ENCODE measurements around the gene SMOC1. TPM values are rescaled to one million over a fixed set of nuclear protein-coding genes. Genes with fewer than 3 reads are reported as not detected.

SMOC1 gene
- total and polyA plus RNA-seq, 9 of the 15 experiments (the other 6 are each of a cell fraction or from before 2014, with no cell fraction given): 0.04 TPM; not detected in 8

GRCh38 chr14:70020352-70021170, 141.3 kb downstream of the SMOC1 start:
- Histone ChIP-seq H3K9me3 (replicated peaks; ENCODE audit: control insufficient read depth, insufficient read depth, low read depth, low read length) (no peaks in the 10 kb centered on the region), H3K9me1 (ENCODE audit: control insufficient read depth, insufficient read depth, low read length) (no peaks in the 10 kb centered on the region), H3K4me3 (no peak overlapping the region), H3K27me3 (ENCODE audit: control insufficient read depth in 2 of 2, insufficient read depth in 2 of 2, low read length in 2 of 2) (peaks cover 0 to 10% of the 10 kb centered on the region in 2 experiments; a peak in 1 of 5 replicates), H3K4me2 (ENCODE audit: insufficient read depth, low read length) (no peak overlapping the region), H3K79me2 (ENCODE audit: control insufficient read depth, insufficient read depth, low read length) (no peaks in the 10 kb centered on the region), H4K20me1 (replicated peaks; ENCODE audit: control insufficient read depth, insufficient read depth, low read length) (no peaks in the 10 kb centered on the region), H2AFZ (ENCODE audit: low read depth, low read length) (no peak overlapping the region), H3K4me1 (replicated peaks in 1 of 2; ENCODE audit: control insufficient read depth in 2 of 2, insufficient read depth in 2 of 2, low read length in 2 of 2) (no peaks in the 10 kb centered on the region), H3K27ac (ENCODE audit: extremely low read depth, low read depth, low read length) (no peak overlapping the region), H3K9ac (ENCODE audit: insufficient read depth in 1 of 2, low read depth in 2 of 2, low read length in 2 of 2) (no peak overlapping the region), H3K36me3 (ENCODE audit: control insufficient read depth, insufficient read depth, low read length) (no peaks in the 10 kb centered on the region)
- TF ChIP-seq ATF3 (IDR thresholded peaks at IDR 0.05): 0 out of 2 replicates have a peak, but pooled peaks have one; percentile 42
- TF ChIP-seq ATF3 (CRISPR knock-in tag; conservative IDR thresholded peaks at IDR 0.05): no peak
- TF ChIP-seq RFX1 (IDR thresholded peaks at IDR 0.05): no peak
- peak in 1 of 2 experiments; percentile 31 for TF ChIP-seq E2F6 (IDR thresholded peaks at IDR 0.05; ENCODE audit: borderline replicate concordance in 1 of 2, extremely low read depth in 1 of 2, insufficient read depth in 1 of 2, insufficient read length in 1 of 2, low read depth in 1 of 2, low read length in 1 of 2, poor library complexity in 1 of 2, severe bottlenecking in 1 of 2)
- TF ChIP-seq JUND (IDR thresholded peaks at IDR 0.05; ENCODE audit: borderline replicate concordance, low read depth, low read length): 0 out of 2 replicates have a peak, but pooled peaks have one; percentile 11
- TF ChIP-seq JUND (tag; IDR thresholded peaks at IDR 0.05; ENCODE audit: borderline replicate concordance, low read depth, low read length): 0 out of 3 replicates have a peak, but pooled peaks have one; percentile 17
- 6% methylated on average over 6 of the region's 8 CpGs for WGBS (ENCODE audit: insufficient coverage, low coverage, missing lambda C conversion rate)
- BruUV-seq (replicated peaks): no TSS peak
- CTCF ChIA-PET (ENCODE audit: low intra/inter-chr PET ratio): no interaction called here
- 0 out of 3 replicates have a peak, but pooled peaks have one; percentile 27 for ATAC-seq
- peak in 1 of 4 experiments; percentile 9 for DNase-seq (ENCODE audit: extremely low read depth in 1 of 4, low spot score in 3 of 4)
- in situ Hi-C loops (cut with MboI) (loop anchor here (10.0 kb wide), 2 partner anchors 206 to 286 kb away; no protein-coding TSS in a partner anchor), intact Hi-C loops (cut with micrococcal nuclease) (no loop called here)
- POLR2A ChIA-PET: interaction anchor here (0.6 to 1.1 kb wide), 2 partner anchors 8 to 107 kb away, joined by 3 to 4 read pairs; no protein-coding TSS in a partner anchor
- FAIRE-seq: no peak
